Spleen (tissue), 11 donors: ENCODE data around the gene CIDEB. TPM values are rescaled to one million over a fixed set of nuclear protein-coding genes. Genes with fewer than 3 reads are reported as not detected.
A peak's percentile ranks its signal among the peaks of the same experiment; 100 is the strongest.

Experiments
- DNase-seq: peaks from one replicate; pipeline ENCODE4 v3.0.0-alpha.2; 2020
- H3K27ac ChIP-seq, 8 donors: fragments of 200-600 bp; sonication (generic) in 7 of 8; 1 replicate in 4 of 8; 2 replicates in 4 of 8; pipeline versions ENCODE4 v1.5.0 to v1.8.0; 2016 to 2021; ENCODE audit warnings: inconsistent platforms in 4 of 8, mild to moderate bottlenecking in 4 of 8, moderate library complexity in 1 of 8
- H3K27me3 ChIP-seq, 7 donors: fragments of 200-600 bp; sonication (generic) in 6 of 7; replicated peaks in 1 of 7; 1 replicate in 4 of 7; 2 replicates in 3 of 7; pipeline versions ENCODE4 v1.5.0 to v1.8.0; 2016 to 2021; ENCODE audit warnings: inconsistent platforms in 3 of 7, mild to moderate bottlenecking in 1 of 7
- H3K36me3 ChIP-seq, 6 donors: fragments of 200-600 bp; sonication (generic) in 5 of 6; 1 replicate in 4 of 6; 2 replicates in 2 of 6; pipeline versions ENCODE4 v1.5.0 to v1.8.0; 2016 to 2021; ENCODE audit warnings: inconsistent platforms in 2 of 6
- H3K4me1 ChIP-seq, 6 donors: fragments of 200-600 bp; sonication (generic) in 5 of 6; 1 replicate in 3 of 6; 2 replicates in 3 of 6; pipeline versions ENCODE4 v1.5.0 to v1.8.0; 2016 to 2021; ENCODE audit warnings: inconsistent platforms in 3 of 6
- H3K4me3 ChIP-seq, 8 donors: fragments of 200-600 bp; sonication (generic) in 7 of 8; 1 replicate in 4 of 8; 2 replicates in 4 of 8; pipeline versions ENCODE4 v1.5.0 to v1.8.0; 2016 to 2021; ENCODE audit warnings: inconsistent platforms in 4 of 8, mild to moderate bottlenecking in 4 of 8, moderate library complexity in 2 of 8
- H3K9me3 ChIP-seq, 8 donors: fragments of 200-600 bp; sonication (generic) in 7 of 8; 1 replicate in 4 of 8; 2 replicates in 4 of 8; pipeline versions ENCODE4 v1.5.0 to v1.8.0; 2016 to 2021; ENCODE audit warnings: inconsistent platforms in 4 of 8
- CTCF ChIP-seq, 11 experiments: fragments of 200-600 bp in 7 of 11; fragments of 450-650 bp in 4 of 11; sonication (generic) in 4 of 11; IDR thresholded peaks in 8 of 11; conservative IDR thresholded peaks in 3 of 11; 1 replicate in 7 of 11; 2 replicates in 4 of 11; pipeline versions ENCODE4 v1.4.0 to v1.8.0; 2016 to 2021; ENCODE audit warnings: antibody characterized with exemption in 11 of 11, inconsistent platforms in 4 of 11, mild to moderate bottlenecking in 1 of 11
- POLR2A ChIP-seq, 3 donors: fragments of 450-650 bp; IDR thresholded peaks; one replicate each; pipeline ENCODE4 v1.5.1; 2017; ENCODE audit warnings: antibody characterized with exemption in 3 of 3, mild to moderate bottlenecking in 1 of 3
- POLR2AphosphoS5 ChIP-seq, 3 donors: sonication (generic); formaldehyde crosslinking; IDR thresholded peaks; one replicate each; pipeline ENCODE4 v1.5.1; 2017; ENCODE audit warnings: antibody characterized with exemption in 3 of 3
- WGBS, 5 donors: extraction: QIAGEN DNeasy Blood & Tissue Kit in 3 of 5; methylation state at CpG; one replicate each; pipeline versions ENCODE4 v1.1.5 to v1.1.7; 2013 to 2018; 5-methylcytosine and 5-hydroxymethylcytosine counted together
- intact Hi-C: fragments of 100-400 bp; cut with DNase I; formaldehyde crosslinking; loops from one replicate; pipeline ENCODE4 v1.15.0; 2023; ENCODE audit warnings: low total_unique reads
- polyA plus RNA-seq, 3 donors: library from polyadenylated mRNA; stranded (reverse); fragments of 200-250 nt; gene quantifications; one replicate each; pipeline ENCODE4 v1.2.1, GENCODE V29; 2013
- total RNA-seq, 7 donors: library from RNA; depleted of rRNA in 3 of 7; stranded (reverse); fragments of >200 nt in 3 of 7; fragmentation: NEBNext Ultra II Directional in 4 of 7; extraction: Animal tissue kit (Norgen Biotek cat#: 25700) in 4 of 7; gene quantifications; one replicate each; pipeline versions ENCODE4 v1.1.0 to v1.2.1, GENCODE V29; 2016 to 2021
- donor health status: healthy with polysubstance abuse.
- donor health status: DM: no; HTN: no; CAD: no; lungs with moderate emphysema.
- donor health status: DM: no; HTN: no; CAD: no.
- donor health status: Bipolar disorder and iron deficiency.
- donor health status: healthy.
- donor health status: DM: no; HTN: no; CAD: no.
- donor health status: DM: yes; HTN: yes; CAD: no.

The CIDEB gene
- total and polyA plus RNA-seq, 10 donors = 31.0 to 145 (median 81.6) TPM

DNA sequence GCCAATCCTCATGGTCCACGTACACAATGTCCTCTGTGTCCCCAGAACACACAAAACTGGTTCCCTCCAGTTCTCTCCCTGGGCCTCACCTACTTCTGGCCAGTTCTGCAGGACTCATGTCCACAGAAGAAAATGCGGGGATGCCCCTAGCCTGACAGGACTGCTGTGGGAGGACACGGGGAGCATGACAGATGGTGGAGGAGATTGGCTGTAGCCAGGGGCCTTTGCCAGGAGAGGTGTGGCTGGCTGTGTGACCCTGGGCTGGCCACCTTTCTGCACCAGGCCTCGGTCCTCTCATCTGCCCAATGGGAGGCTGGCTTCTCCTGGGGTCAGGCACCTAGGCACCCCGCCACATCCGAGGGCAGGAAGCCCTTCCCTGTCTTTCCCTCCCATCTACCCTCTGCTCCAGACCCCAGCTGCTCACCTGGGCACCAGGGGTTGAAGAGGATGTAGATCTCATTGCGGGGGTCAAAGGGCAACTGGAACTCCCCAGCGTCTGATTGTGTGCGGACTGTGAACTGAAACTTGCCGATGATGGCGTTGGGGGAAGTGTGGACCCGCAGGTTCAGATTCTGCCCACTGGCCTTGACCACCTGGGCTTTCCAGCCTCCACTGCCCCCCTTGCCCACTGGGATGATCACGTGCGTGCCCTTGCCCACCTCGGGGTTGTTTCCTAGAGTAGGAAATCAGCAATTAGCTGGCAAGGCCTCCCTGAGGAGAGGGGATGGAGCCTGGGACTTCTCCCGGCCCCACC is 47.6 kb downstream of the CIDEB start:
- 73 to 85% (median 82%) methylated on average over 8 to 16 of the region's 16 CpGs for WGBS, 5 donors
- H3K27ac ChIP-seq = no peak overlapping the region
- DNase-seq = peak; percentile 43

DNA sequence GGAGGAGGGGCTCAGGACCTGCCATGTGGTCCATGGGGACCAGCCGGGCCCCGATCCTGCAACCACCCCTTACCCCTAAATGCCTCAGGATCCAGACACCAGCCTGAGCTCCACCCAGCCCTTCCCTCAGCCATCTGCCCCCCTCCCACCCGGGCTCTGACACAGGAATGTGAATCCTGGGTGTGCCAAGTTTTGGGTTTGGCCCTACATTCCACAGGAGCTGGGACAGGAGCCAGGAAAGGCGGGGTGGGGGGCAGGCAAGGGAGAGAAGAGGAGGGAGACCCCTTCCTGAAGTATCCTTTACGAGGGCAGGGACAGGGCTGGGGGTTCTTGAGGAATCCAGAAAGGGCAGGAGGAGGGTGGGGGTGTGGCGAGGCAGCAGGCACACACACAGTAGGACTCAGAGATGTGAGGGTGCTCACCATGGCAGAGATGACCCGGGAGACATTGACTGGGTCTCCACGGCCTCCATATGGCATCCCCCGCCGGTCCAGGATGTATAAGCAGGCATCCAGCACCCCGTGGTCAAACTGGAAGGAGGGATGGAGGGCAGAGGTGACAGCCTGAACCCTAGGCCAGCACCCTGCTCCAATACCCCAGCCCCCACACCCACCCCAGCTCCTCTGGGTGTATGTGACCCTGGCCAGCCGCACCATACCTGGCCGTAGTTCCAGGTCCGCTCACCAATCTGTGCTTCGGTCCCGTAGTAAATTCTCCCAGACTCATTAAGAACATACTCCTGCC is 48.3 kb downstream of the CIDEB start:
- no peaks in the 10 kb centered on the region for H3K27me3 ChIP-seq
- 86 to 95% (median 88%) methylated on average over 14 to 16 of the region's 16 CpGs for WGBS, 5 donors
- no peaks in the 10 kb centered on the region for H3K4me1 ChIP-seq
- intact Hi-C loops = no loop called here
- H3K9me3 ChIP-seq = no peaks in the 10 kb centered on the region
- TF ChIP-seq CTCF (IDR thresholded peaks at IDR 0.05 in 8 of 11, conservative IDR thresholded peaks at IDR 0.05 in 3 of 11) (no peak), POLR2A (IDR thresholded peaks at IDR 0.05) (no peak)
- H3K27ac ChIP-seq = no peak overlapping the region
- H3K36me3 ChIP-seq = peaks cover 0 to 89% (median 2%) of the 10 kb centered on the region in 6 donors
- DNase-seq = peak; percentile 50
- no peak overlapping the region for H3K4me3 ChIP-seq

More for the DNA sequence above, 47.6 kb downstream of the CIDEB start:
- Histone ChIP-seq H3K9me3 (no peaks in the 10 kb centered on the region), H3K4me3 (no peak overlapping the region), H3K27me3 (no peaks in the 10 kb centered on the region), H3K4me1 (no peaks in the 10 kb centered on the region), H3K36me3 (peaks cover 0 to 89% (median 3%) of the 10 kb centered on the region in 6 donors)
- no peak for TF ChIP-seq POLR2A (IDR thresholded peaks at IDR 0.05)
- TF ChIP-seq CTCF (IDR thresholded peaks at IDR 0.05 in 8 of 11, conservative IDR thresholded peaks at IDR 0.05 in 3 of 11) = no peak
- TF ChIP-seq POLR2AphosphoS5 (IDR thresholded peaks at IDR 0.05) = no peak
- intact Hi-C loops = no loop called here

- whole genome bisulfite sequencing, 5 donors = 89 to 96% (median 94%) methylated on average over 18 of the region's 18 CpGs
- H3K4me3 ChIP-seq = no peak overlapping the region
- H3K9me3 ChIP-seq = no peaks in the 10 kb centered on the region
- H3K36me3 ChIP-seq = peaks cover 0 to 89% (median 4%) of the 10 kb centered on the region in 6 donors
- H3K27ac ChIP-seq = no peak overlapping the region
- TF ChIP-seq POLR2A (IDR thresholded peaks at IDR 0.05) (no peak), POLR2AphosphoS5 (IDR thresholded peaks at IDR 0.05) (no peak), CTCF (IDR thresholded peaks at IDR 0.05 in 8 of 11, conservative IDR thresholded peaks at IDR 0.05 in 3 of 11) (no peak)
- no peaks in the 10 kb centered on the region for H3K27me3 ChIP-seq
- intact Hi-C loops = no loop called here
- H3K4me1 ChIP-seq = no peaks in the 10 kb centered on the region
- DNase-seq = peak; percentile 50
These were observed 49.1 kb downstream of the CIDEB start for GRCh38 chr14:24258548-24259265.
